HG03280 (cell line): ENCODE data around the gene PTPRCAP.

Experiments used
- ATAC-seq: cut with Tn5 transposase; IDR thresholded peaks from one replicate; pipeline ENCODE4 v1.9.1; 2021; ENCODE audit warnings: mild to moderate bottlenecking, moderate library complexity; ENCODE audit not compliant: unreplicated experiment

PTPRCAP gene

GRCh38 chr11:67441731-67442351 is 4.4 kb upstream of the PTPRCAP start:
- no peak for ATAC-seq

DNA sequence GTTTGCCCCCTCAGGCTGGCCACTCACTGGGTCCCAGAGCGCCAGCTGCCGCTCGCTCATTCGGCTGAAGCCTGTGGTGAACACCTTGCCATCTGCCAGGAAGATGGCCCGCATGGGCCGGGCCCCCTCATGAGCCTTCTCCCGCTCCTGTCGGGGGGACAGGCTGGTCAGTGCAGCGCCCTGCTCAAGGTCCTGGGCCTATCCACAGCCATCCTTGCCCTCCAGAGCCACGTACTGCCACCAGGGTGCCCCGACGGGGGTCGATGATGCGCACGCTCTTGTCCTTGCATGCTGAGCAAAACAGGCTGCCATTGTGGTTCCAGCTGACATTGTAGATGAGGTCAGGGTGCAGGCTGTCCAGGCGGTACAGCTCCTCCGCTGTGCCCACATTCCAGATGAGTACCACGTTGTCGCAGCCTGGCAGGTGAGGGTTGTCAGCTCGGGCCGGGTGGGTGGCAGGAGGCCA is 3.6 kb upstream of the PTPRCAP start:
- no peak for ATAC-seq

DNA sequence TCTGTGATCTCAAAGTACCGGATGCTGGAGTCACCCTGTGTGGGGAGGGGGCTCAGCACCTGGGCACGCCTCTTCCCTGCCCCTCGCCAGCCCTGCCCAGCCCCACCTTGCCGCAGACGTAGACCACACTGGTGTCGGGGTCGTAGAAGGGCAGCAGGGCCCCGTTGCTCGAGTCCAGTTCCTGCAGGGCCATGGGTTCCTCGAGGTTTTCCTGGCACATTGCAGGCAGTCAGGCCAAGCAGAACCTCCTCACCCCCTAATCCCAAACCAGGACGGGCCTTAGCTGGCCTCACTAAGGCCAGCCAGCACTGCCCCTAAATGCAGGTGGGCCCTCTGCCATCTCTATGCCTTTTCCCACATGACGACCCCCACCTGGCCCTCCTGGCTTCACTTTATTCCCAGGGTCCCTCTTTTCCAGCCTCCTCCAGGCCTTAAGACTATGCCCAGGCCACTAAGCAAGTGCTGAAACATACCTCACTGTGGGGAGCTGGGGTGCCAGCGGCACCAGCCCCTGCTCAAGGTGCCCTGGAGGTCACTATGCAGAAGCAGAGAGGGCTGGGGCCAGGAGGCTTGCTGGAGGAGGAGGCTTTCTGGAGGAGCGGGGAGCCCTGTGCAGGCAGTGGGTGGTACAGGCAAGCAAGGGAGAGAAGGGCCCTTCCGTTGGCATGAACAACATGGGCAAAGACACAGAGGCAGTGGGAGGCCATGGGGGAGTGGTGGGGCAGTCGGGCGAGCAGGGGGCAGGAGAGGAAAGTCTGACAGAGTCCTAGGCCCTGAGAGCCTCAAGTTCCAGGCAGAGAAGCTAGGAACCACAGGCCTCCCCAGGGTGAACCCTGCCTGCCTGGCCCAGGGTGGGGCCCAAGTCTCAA is 3.0 kb upstream of the PTPRCAP start:
- ATAC-seq = no peak

DNA sequence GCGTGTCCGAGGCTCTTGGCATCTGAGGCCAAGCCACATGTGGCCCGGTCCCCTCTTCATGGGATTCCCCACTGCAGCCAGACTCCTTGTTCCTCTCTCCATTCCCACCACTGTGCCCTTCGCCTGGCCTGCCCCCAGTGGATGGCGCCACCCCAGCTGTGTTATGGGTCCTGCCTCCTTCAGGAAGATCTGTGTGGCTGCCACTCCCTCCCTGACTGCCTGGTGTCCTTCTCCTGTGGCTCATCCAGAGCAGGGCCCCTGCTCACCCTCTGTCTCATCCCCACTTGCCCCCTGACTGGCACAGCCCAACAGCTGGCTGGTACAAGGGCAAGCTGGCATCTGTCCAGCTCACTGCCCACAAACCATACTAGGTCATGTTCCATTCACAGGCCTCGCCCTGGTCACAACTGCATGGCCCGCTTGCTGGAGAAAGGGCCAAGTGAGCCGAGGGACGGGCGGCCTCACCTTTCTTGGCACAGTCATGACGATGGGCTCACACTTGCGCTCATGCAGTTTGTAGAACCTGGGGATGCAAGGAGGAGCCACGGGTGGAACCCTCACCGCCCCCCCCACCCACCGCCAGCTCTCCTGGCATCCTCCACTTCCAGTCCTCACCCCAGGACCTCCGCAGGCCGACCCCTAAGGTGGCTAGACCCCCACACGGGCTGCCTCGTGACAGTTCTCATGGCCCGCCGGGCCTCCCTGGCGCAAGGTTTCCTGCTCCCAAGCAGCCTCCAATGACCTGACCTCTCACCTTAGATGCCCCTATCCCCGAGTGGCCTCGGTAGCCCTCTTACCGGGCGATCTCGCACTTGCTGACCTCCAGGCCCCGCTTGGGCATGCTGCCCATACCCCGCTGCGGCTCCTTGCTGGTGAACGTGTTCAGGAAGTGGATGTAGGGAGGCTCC is 2.1 kb upstream of the PTPRCAP start:
- no peak for ATAC-seq

DNA sequence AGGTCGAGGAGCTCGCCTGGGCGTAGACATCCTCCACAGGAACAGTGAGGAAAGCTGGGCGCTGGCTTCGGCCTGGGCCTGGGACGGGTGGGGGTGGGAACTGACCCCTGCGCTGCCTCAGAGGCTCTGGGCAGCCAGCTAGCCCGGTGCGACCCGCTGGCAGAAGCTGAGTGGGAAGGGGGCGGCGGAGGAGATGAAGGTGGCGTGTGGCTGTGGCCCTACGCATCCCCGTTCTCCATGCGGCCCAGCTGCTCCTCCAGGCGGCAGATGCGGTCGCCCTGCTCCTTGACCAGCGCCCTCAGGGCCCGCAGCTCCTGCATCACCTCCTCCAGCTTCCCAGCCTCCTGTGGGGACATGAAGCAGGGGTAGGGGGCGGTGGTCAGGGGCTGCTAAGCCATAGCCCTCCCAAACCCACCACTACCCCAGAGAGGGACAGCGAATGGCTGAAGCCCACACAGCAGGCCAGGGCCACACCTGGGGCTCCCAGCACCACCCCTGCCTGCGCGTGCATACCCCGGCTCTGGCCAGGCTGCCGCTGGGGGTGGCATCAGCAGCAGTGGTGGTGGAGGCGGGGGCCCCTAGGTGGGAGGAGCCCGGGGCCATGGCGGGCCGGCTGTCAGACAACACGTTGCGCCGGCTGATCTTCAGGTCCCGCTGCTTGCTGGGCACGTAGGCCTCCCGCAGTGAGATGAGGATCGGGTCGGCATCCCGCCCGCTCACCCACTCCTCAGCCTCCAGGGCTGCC is 848 bp upstream of the PTPRCAP start:
- ATAC-seq = no peak

- no peak for ATAC-seq
These were observed 301 bp upstream of the PTPRCAP start for GRCh38 chr11:67437809-67438157.

DNA sequence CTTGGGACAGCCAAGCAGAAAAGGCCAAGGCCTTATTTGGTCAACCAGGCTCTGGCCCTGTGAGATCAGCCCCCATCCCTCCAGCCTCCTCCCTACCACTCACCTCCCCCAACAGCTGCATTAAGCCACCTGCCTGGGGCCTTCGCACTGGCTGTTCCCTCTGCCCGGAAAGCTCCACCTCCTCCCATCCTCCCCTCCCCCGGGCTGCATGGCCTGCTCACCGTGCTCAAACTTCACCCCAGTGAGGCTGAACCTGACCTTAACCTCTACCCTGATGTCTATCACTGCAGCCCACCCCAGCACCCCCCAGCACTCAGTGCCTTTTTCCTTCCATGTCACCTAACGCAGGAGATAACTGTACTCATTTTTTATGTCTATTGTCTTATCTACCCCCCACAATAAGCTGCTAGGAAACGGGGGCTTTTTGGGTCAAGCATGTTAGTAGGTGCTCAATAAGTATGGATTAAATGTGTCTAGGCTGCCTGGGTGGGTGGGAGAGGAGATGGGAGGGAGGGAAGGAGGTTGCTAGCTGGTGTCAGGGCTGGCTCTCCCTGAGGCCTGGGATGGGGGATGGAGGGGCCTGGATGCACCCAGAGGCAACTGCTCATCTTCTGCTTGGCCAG is 912 bp downstream of the PTPRCAP start:
- no peak for ATAC-seq

DNA sequence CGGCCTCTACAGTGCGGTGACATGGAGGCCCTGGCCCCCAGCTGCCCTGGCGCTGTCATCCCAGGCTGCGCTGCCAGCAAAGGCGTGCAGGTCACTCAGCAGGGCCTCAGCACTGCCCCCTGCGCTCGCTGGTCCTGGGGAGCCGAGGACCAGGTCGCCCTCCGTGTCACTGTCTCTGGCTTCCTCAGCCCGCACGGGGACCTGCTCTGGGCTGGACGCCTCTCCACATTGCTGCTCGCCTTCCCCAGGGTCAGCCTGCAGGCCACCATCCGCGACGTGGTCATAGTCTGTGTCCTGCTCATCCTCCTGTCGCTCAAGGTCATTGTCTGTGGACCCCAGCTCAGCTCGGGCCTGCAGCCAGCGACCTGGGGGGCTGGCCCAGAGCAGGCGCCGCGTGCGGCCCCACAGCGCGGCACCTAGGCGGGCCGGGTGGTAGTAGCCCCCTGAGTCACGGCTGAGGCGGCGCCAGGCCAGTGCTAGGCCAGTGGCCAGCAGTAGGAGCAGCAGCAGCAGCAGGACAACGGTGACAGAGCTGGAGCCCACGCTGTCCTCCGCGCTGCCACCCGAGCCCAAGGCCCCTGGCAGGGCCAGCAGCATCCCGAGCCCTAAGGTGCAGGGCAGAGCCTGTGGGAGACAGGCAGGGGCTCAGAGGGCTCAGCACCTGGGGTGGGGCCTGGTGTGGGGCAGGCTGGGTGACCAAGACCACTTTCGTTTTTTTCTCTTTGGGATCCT is 1.6 kb downstream of the PTPRCAP start:
- ATAC-seq = no peak

DNA sequence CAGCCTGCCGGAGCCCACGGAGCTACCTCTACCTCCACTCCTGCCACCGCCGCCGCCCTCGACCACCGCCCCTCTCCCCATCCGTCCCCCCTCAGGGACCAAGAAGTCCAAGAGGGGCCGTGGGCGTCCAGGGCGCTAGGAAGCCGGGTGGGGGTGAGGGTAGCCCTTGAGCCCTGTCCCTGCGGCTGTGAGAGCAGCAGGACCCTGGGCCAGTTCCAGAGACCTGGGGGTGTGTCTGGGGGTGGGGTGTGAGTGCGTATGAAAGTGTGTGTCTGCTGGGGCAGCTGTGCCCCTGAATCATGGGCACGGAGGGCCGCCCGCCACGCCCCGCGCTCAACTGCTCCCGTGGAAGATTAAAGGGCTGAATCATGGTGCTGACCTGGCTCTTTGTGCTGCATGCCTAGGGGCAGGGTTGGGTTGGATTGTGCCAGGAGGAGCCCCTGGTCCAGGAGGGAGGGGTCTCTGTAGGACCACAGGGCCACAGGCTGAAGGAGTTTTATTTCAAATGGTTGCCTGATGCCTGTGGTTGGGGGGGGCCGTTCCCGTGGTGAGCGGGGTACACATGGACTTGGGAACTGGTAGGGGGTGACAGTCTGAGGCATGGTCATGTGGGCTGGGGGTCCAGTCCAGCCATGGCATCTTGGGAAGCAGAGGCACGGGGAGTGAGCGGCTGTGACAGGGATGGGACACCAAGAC is 2.3 kb downstream of the PTPRCAP start:
- no peak for ATAC-seq

- ATAC-seq = no peak
These were observed 3.0 kb downstream of the PTPRCAP start for GRCh38 chr11:67434395-67434881.

DNA sequence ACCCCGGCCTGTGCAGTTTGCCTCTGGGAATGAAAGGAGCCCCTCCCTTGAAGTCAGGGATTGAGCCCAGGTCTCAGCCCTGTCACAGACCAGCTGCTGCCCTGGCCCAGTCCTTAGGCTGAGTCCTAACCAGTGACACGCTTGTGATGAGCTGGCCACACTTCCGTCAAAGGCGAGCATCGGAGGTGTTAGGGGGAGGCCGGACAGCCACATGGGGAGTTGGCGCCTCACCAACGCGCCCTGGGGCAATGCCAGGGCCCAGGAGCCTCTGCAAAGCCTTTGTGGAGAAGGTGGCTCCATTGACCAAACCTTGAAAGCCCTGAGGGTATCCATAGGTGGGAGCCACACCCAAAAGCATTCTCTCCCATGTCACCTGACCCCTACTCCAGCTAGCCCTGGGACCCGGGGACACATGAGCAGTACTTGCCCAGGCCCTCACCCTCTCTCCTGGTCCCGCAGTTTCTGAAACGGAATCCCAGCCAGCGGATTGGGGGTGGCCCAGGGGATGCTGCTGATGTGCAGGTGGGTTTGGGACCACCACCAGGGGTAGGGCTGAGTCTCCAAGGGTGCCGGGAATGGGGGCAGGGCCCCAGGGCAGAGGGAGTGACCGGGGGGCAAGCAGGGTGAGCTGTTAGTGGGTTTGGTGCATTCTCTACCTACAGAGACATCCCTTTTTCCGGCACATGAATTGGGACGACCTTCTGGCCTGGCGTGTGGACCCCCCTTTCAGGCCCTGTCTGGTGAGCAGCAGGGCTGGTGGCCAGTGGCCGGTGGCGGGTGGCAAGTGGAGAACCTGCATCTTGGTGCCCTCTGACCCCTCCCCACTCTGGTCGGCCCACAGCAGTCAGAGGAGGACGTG is 3.7 kb downstream of the PTPRCAP start:
- ATAC-seq = no peak

DNA sequence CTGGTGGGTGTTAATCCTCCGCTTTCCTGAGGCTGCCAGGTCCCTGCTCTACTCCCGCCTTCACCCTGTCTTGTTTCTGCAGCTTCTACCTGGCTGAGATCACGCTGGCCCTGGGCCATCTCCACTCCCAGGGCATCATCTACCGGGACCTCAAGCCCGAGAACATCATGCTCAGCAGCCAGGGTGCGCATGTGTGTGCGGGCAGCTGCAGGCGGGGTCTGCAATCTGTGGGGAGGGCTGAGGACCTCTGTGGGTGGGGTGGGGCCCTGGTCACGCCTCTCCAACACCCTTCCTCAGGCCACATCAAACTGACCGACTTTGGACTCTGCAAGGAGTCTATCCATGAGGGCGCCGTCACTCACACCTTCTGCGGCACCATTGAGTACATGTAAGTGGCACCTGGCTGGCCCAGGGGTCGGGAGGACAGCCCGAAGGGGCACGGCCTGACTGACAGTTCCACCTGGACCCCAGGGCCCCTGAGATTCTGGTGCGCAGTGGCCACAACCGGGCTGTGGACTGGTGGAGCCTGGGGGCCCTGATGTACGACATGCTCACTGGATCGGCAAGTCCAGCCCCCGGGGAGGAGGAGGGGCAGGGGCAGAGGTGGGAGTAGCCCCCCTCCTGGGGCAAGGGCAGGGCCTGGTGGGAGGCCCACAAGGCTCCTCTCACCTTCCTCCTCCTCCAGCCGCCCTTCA is 4.7 kb downstream of the PTPRCAP start:
- no peak for ATAC-seq

DNA sequence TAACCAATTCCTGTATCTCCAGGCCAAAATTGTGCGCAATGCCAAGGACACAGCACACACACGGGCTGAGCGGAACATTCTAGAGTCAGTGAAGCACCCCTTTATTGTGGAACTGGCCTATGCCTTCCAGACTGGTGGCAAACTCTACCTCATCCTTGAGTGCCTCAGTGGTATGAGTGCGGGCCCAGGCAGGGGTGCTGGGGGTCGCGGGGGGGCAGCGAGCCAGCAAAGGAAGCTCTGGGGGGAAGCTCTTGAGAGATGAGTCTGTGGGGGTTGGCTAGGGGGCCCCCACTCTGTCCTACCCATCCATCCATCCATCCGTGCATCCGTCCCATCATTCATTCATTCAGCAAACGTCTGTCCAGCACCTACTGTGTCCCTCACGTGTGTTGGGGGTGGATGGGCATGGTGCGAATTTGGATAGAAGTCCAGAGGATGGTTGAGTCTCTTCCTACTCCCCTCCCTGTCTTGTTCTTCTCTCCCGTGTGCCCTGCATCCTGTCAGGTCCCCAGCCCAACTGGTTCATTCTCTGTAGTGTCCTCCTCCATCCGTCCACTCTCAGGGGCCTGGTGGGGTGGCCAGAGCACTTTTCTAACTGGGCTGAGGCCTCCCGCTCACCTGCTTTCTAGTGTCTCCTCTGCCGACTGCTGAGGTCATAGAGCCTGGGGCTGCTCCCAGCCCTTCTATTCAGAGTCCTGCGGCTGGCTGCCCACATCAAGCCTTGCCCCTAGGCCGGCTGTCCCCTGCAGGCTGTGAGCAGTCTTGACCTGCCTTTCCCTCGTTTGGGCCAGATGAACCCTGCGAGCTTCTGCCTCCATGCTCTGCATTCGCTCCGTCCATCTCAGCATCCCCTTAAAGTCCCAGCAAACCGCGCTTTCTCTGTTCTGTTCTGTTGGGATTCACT is 5.9 kb downstream of the PTPRCAP start:
- ATAC-seq = no peak

GRCh38 chr11:67429722-67430121 is 7.8 kb downstream of the PTPRCAP start:
- ATAC-seq = no peak

DNA sequence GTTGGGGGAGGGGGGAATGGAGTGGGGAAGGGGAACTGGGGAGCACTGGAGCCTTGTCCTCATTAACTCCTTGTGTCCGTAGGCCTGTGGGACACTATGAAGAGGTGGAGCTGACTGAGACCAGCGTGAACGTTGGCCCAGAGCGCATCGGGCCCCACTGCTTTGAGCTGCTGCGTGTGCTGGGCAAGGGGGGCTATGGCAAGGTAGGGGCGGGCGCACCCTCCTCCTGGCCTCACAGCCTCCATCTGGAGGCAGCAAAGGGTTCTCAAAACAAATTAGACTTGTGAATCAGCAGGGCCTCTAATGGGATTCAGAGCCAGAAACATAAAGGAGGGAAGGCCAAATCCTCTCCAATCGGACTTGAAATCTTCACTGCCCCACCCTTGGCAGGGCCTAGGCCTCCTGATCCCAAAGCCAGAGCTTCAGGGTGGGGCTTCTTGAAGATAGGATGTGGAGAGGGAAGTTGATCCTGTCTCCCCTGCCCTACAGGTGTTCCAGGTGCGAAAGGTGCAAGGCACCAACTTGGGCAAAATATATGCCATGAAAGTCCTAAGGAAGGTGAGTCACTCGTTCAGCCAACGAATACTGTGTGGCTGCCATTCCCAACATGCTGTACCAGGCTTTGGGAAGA is 8.3 kb downstream of the PTPRCAP start:
- no peak for ATAC-seq
